Brain microvascular endothelial cell (primary cell): ENCODE results near the gene LETM1.
A peak's percentile ranks its signal among the peaks of the same experiment; 100 is the strongest.

ENCODE experiments used
- DNase-seq: peaks from one replicate; pipeline ENCODE4 v3.0.0-alpha.2; 2020
- H3K27ac ChIP-seq: fragments of 250-450 bp; sonication (Bioruptor Pico); 2 replicates; pipeline ENCODE4 v1.5.1; 2020; ENCODE audit warnings: mild to moderate bottlenecking, moderate library complexity
- H3K27me3 ChIP-seq: fragments of 250-450 bp; sonication (Bioruptor Pico); replicated peaks from 2 replicates; pipeline ENCODE4 v1.5.1; 2020; ENCODE audit warnings: mild to moderate bottlenecking
- H3K36me3 ChIP-seq: fragments of 250-450 bp; sonication (Bioruptor Pico); replicated peaks from 2 replicates; pipeline ENCODE4 v1.5.1; 2020; ENCODE audit warnings: mild to moderate bottlenecking
- H3K4me3 ChIP-seq: 2 replicates; pipeline ENCODE4 v1.5.1; 2011; ENCODE audit warnings: low read depth, mild to moderate bottlenecking, control low read depth, low read length, moderate library complexity
- in situ Hi-C: cut with HindIII; loops from 2 replicates; pipeline ENCODE4 v1.10.0; 2017; ENCODE audit warnings: low sequenced_read_pairs, low pct_ligation_motif_present
- TF ChIP-seq, protein P1 (sequence below): IDR thresholded peaks from 2 replicates; pipeline ENCODE4 v1.5.1; 2011; ENCODE audit warnings: low read depth, mild to moderate bottlenecking, moderate library complexity, low read length, control low read depth, inconsistent platforms; ENCODE audit errors: missing control alignments

The LETM1 gene

DNA sequence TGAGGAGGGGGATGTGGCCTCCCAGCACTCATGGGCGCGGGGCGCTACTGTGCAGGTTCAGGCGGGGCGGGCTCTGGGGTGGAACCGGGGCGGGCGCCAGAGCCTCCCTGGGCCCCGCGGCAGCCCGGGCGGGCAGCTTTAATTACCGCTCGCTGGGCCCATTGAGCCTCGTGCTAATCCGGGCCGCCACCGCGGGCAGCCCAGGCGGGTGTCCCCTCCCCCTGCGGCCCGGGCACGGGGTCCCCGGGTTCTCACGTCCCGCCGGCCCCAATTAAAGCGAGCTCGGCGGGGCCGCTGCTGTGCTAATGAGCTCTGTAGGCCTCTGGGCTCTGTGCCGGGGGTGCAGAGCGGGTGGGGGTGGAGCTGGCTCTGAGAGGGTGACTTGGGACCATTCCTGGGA, 85.7 kb downstream of the LETM1 start:
- DNase-seq = no peak
- in situ Hi-C loops = no loop called here
- no peak overlapping the region for H3K27ac ChIP-seq
- TF ChIP-seq, protein P1, sequence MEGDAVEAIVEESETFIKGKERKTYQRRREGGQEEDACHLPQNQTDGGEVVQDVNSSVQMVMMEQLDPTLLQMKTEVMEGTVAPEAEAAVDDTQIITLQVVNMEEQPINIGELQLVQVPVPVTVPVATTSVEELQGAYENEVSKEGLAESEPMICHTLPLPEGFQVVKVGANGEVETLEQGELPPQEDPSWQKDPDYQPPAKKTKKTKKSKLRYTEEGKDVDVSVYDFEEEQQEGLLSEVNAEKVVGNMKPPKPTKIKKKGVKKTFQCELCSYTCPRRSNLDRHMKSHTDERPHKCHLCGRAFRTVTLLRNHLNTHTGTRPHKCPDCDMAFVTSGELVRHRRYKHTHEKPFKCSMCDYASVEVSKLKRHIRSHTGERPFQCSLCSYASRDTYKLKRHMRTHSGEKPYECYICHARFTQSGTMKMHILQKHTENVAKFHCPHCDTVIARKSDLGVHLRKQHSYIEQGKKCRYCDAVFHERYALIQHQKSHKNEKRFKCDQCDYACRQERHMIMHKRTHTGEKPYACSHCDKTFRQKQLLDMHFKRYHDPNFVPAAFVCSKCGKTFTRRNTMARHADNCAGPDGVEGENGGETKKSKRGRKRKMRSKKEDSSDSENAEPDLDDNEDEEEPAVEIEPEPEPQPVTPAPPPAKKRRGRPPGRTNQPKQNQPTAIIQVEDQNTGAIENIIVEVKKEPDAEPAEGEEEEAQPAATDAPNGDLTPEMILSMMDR = no peak
- H3K36me3 ChIP-seq = no peaks in the 10 kb centered on the region
- peaks cover 1% of the 10 kb centered on the region for H3K27me3 ChIP-seq
- H3K4me3 ChIP-seq = no peak overlapping the region

DNA sequence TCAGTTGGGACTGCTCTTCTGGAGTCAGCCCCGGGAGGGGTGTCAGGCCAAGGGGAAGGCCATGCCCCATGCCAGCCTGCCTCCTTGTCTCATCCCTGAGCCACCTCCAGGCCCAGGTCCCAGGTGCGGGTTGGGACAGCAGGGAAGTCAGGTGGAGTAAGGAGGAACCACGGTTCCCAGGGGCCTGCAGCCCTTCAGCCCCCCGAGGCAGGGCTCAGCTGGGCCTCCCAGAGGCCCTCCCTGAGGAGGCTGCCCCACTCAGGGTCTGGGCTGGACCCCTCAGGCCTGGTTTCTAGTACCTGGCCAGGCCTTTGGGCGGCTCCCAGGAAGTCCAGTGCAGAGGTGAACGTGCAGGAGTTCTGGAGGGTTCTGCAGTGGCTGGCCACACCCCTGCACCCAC, 86.3 kb downstream of the LETM1 start:
- in situ Hi-C loops = no loop called here
- no peak for DNase-seq
- peaks cover 1% of the 10 kb centered on the region for H3K27me3 ChIP-seq
- H3K27ac ChIP-seq = no peak overlapping the region
- H3K36me3 ChIP-seq = no peaks in the 10 kb centered on the region
- H3K4me3 ChIP-seq = no peak overlapping the region
- TF ChIP-seq, protein P1 = no peak

DNA sequence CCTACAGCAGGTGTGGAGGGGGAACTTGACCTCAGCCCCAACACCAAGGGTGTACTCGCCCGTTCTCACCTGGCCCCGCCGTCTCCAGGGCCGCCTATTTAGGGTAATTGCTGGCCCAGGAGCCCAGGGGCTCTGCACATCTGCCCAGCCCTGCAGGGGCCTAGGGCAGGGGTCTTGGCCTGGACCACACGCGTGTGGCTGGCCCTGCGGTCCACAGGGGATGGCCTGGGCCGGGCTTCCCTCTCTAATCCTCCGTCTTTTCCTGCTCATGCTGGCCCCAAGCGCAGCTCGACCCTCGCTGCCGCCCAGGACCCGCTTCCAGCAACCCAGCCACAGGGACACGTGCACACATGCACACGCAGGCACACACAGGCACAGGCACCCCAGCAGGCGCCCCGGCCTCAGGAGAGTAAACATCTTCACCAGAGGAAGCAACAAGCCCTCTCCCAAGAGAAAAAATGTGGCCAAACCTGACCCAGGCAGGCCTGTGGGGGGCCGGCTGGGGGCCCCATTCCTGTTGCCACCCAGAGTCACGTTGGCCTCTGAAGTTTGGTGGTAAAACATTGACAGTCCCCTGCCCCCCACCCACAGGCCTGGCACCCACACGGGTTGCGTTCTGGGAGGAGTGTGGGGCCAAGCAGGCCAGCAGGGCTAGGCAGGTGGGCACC, 87.5 kb downstream of the LETM1 start:
- in situ Hi-C loops = no loop called here
- no peaks in the 10 kb centered on the region for H3K36me3 ChIP-seq
- no peak overlapping the region for H3K4me3 ChIP-seq
- no peak overlapping the region for H3K27ac ChIP-seq
- TF ChIP-seq, protein P1 = no peak
- DNase-seq = no peak
- peaks cover 1% of the 10 kb centered on the region for H3K27me3 ChIP-seq

DNA sequence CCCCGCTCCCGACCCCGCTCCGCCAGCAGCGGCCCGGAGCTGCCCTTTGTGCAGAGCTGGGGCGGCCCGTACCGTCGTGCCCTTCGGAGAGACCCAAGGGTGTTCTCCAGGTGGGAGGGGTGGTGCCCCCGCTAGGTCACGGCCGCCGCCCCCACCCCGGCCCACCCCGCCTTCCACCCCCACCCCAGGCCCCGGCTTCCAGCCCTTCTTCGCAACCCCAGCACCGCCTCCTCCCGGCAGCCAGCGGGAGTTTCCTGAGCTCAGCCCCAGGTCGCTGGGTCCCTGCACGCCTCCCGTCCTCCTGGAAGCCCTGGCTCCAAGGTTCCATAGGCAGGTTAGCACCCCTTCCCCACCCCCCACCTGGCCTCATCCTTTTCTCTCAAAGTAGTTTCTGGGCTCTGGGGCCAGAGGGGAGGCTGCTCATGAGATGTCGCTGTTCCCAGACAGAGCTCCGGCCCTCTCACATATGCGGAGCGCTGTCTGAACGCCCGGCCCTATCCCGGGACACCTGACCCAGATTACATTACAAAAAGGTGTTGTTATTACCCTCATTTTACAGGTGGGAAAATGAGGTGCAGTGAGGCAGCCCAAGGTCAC, 88.1 kb downstream of the LETM1 start:
- H3K27me3 ChIP-seq = peaks cover 1% of the 10 kb centered on the region
- TF ChIP-seq, protein P1 = peak; percentile 66

DNA sequence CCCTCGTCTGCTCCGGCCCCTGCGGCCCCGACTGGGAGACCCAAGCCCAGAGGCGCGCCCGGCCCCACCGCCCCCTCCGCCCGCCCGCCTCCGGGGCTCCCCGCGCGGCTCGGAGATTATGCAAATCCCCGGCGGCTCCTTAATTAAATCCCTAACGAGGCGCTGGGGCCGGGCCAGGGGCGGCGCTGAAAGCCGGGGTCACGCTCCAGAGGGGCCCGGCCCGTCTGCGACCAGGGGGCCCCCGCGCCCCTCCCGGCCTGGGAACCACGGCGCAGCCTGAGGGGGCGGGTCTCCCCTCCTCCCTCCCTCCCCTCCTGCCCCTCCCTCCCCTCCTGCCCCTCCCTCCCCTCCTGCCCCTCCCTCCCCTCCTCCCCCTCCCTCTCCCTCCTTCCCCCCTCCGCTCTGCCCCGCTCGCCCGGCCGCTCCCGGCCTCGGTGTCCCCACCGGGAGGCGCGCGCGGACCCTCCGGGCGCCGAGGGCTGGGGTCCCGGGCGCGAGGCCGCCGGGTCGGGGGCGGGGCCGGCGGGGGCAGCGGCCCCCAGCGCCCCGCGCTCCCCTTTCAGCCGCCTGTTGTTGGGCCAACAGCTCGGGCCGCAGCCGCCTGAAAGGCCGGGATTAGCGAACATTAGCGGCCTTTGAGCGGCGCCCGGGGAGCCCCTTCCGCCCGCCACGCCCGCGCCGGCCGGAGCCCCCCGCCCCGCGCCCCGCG, 88.7 kb downstream of the LETM1 start:
- Histone ChIP-seq H3K4me3 (peak overlapping the region; percentile 33), H3K27me3 (peaks cover 1% of the 10 kb centered on the region), H3K36me3 (no peaks in the 10 kb centered on the region), H3K27ac (no peak overlapping the region)
- DNase-seq = no peak
- TF ChIP-seq, protein P1 = no peak
- in situ Hi-C loops = no loop called here

More for the DNA sequence above, 88.1 kb downstream of the LETM1 start:
- in situ Hi-C loops = no loop called here
- Histone ChIP-seq H3K36me3 (no peaks in the 10 kb centered on the region), H3K4me3 (peak overlapping the region; percentile 33), H3K27ac (no peak overlapping the region)
- DNase-seq = no peak
